H1 (cell line): ENCODE measurements around the gene GREM2. TPM values are rescaled to one million over a fixed set of nuclear protein-coding genes. Genes with fewer than 3 reads are reported as not detected.

Source experiments
- GABPA ChIP-seq: IDR thresholded peaks from 2 replicates; pipeline ENCODE4 v1.6.1; 2011; ENCODE audit warnings: mild to moderate bottlenecking, low read length, moderate library complexity, borderline replicate concordance; ENCODE audit not compliant: insufficient read depth
- KDM1A ChIP-seq: fragments of 200-600, 300-600 bp; sonication (generic); IDR thresholded peaks from 2 replicates; pipeline ENCODE4 v1.7.1; 2016; ENCODE audit warnings: mild to moderate bottlenecking, low read length, borderline replicate concordance
- NANOG ChIP-seq: IDR thresholded peaks from 2 replicates; pipeline ENCODE4 v1.6.1; 2011; ENCODE audit warnings: low read length, low read depth, mild to moderate bottlenecking, inconsistent platforms; ENCODE audit not compliant: insufficient read depth, poor library complexity, severe bottlenecking
- POU5F1 ChIP-seq: IDR thresholded peaks from 2 replicates; pipeline ENCODE4 v1.6.1; 2011; ENCODE audit warnings: low read depth, mild to moderate bottlenecking, low read length, moderate library complexity
- RAD21 ChIP-seq, 2 experiments: IDR thresholded peaks in 1 of 2; conservative IDR thresholded peaks in 1 of 2; 2 replicates each; pipeline ENCODE4 v1.6.1; 2011; ENCODE audit warnings: low read depth in 2 of 2, low read length in 2 of 2, improper control_type of control experiment in 1 of 2, inconsistent platforms in 1 of 2, mild to moderate bottlenecking in 1 of 2, moderate library complexity in 1 of 2
- RBBP5 ChIP-seq: IDR thresholded peaks from 2 replicates; pipeline ENCODE4 v1.7.1; 2012; ENCODE audit warnings: low read depth, mild to moderate bottlenecking, inconsistent platforms, low read length, moderate library complexity, borderline replicate concordance
- SP1 ChIP-seq: IDR thresholded peaks from 2 replicates; pipeline ENCODE4 v1.6.1; 2011; ENCODE audit warnings: low read depth, low read length
- SRF ChIP-seq: IDR thresholded peaks from 2 replicates; pipeline ENCODE4 v1.6.1; 2011; ENCODE audit warnings: mild to moderate bottlenecking, low read depth, low read length, moderate library complexity
- TEAD4 ChIP-seq: IDR thresholded peaks from 2 replicates; pipeline ENCODE4 v1.6.1; 2012; ENCODE audit warnings: low read depth, low read length, inconsistent platforms, mixed read lengths
- polyA plus RNA-seq, 7 experiments: library from polyadenylated mRNA; depleted of rRNA in 3 of 7; stranded (reverse) in 5 of 7; unstranded in 2 of 7; fragments of >200 nt in 5 of 7; fragments of 200-250 nt in 2 of 7; gene quantifications; 1 replicate in 5 of 7; 2 replicates in 1 of 7; 4 replicates in 1 of 7; pipeline versions ENCODE4 v1.2.1 to v1.2.3, GENCODE V29; 2011 to 2013; ENCODE audit warnings: missing spikeins in 2 of 7, mixed read lengths in 2 of 7
- total RNA-seq: library from RNA; stranded (reverse); fragmentation: NEBNext Ultra II Directional; extraction: Animal tissue kit (Norgen Biotek cat#: 25700); gene quantifications from 2 replicates; pipeline ENCODE4 v1.2.1, GENCODE V29; 2021
- TF ChIP-seq, protein P1 (sequence below): fragments of 300-600 bp; sonication (generic); IDR thresholded peaks from 2 replicates; pipeline ENCODE4 v1.7.1; 2012; ENCODE audit warnings: low read length, moderate library complexity, mild to moderate bottlenecking, inconsistent platforms; ENCODE audit not compliant: insufficient replicate concordance
- TF ChIP-seq, protein P2 (sequence below): IDR thresholded peaks from 2 replicates; pipeline ENCODE4 v1.6.1; 2011; ENCODE audit warnings: low read depth, mild to moderate bottlenecking, low read length; ENCODE audit not compliant: insufficient read depth

GREM2 gene
- total and polyA plus RNA-seq, 2 of the 8 experiments (the other 6 are each of a cell fraction or from before 2014, with no cell fraction given): 0.05 TPM; not detected in 1

DNA sequence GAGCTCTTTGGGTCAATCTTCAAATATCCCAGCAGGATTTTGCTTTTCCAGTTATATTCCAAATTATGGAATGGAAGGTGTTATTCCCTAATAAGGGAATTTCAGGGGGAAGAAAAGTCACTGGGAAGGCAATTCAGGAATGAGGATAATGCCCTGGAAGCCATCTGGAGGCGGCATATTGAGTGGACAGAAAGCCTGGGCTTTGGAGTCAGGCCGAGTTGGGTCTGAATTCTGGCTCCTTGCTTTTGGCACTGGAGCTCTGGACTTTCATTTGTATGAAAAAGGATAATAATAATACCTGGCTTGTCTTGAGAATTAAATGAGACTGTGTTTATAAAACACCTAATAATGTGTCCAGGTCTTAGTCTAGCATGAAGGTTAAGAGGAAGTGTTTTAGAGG is 16.5 kb downstream of the GREM2 start (continued):
- TF ChIP-seq, protein P1, sequence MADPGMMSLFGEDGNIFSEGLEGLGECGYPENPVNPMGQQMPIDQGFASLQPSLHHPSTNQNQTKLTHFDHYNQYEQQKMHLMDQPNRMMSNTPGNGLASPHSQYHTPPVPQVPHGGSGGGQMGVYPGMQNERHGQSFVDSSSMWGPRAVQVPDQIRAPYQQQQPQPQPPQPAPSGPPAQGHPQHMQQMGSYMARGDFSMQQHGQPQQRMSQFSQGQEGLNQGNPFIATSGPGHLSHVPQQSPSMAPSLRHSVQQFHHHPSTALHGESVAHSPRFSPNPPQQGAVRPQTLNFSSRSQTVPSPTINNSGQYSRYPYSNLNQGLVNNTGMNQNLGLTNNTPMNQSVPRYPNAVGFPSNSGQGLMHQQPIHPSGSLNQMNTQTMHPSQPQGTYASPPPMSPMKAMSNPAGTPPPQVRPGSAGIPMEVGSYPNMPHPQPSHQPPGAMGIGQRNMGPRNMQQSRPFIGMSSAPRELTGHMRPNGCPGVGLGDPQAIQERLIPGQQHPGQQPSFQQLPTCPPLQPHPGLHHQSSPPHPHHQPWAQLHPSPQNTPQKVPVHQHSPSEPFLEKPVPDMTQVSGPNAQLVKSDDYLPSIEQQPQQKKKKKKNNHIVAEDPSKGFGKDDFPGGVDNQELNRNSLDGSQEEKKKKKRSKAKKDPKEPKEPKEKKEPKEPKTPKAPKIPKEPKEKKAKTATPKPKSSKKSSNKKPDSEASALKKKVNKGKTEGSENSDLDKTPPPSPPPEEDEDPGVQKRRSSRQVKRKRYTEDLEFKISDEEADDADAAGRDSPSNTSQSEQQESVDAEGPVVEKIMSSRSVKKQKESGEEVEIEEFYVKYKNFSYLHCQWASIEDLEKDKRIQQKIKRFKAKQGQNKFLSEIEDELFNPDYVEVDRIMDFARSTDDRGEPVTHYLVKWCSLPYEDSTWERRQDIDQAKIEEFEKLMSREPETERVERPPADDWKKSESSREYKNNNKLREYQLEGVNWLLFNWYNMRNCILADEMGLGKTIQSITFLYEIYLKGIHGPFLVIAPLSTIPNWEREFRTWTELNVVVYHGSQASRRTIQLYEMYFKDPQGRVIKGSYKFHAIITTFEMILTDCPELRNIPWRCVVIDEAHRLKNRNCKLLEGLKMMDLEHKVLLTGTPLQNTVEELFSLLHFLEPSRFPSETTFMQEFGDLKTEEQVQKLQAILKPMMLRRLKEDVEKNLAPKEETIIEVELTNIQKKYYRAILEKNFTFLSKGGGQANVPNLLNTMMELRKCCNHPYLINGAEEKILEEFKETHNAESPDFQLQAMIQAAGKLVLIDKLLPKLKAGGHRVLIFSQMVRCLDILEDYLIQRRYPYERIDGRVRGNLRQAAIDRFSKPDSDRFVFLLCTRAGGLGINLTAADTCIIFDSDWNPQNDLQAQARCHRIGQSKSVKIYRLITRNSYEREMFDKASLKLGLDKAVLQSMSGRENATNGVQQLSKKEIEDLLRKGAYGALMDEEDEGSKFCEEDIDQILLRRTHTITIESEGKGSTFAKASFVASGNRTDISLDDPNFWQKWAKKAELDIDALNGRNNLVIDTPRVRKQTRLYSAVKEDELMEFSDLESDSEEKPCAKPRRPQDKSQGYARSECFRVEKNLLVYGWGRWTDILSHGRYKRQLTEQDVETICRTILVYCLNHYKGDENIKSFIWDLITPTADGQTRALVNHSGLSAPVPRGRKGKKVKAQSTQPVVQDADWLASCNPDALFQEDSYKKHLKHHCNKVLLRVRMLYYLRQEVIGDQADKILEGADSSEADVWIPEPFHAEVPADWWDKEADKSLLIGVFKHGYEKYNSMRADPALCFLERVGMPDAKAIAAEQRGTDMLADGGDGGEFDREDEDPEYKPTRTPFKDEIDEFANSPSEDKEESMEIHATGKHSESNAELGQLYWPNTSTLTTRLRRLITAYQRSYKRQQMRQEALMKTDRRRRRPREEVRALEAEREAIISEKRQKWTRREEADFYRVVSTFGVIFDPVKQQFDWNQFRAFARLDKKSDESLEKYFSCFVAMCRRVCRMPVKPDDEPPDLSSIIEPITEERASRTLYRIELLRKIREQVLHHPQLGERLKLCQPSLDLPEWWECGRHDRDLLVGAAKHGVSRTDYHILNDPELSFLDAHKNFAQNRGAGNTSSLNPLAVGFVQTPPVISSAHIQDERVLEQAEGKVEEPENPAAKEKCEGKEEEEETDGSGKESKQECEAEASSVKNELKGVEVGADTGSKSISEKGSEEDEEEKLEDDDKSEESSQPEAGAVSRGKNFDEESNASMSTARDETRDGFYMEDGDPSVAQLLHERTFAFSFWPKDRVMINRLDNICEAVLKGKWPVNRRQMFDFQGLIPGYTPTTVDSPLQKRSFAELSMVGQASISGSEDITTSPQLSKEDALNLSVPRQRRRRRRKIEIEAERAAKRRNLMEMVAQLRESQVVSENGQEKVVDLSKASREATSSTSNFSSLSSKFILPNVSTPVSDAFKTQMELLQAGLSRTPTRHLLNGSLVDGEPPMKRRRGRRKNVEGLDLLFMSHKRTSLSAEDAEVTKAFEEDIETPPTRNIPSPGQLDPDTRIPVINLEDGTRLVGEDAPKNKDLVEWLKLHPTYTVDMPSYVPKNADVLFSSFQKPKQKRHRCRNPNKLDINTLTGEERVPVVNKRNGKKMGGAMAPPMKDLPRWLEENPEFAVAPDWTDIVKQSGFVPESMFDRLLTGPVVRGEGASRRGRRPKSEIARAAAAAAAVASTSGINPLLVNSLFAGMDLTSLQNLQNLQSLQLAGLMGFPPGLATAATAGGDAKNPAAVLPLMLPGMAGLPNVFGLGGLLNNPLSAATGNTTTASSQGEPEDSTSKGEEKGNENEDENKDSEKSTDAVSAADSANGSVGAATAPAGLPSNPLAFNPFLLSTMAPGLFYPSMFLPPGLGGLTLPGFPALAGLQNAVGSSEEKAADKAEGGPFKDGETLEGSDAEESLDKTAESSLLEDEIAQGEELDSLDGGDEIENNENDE: no peak
- TF ChIP-seq NANOG: no peak
- no peak for TF ChIP-seq TEAD4
- TF ChIP-seq KDM1A: no peak
- TF ChIP-seq SP1: no peak
- TF ChIP-seq SRF: no peak
- no peak for TF ChIP-seq POU5F1
- no peak for TF ChIP-seq RAD21 (IDR thresholded peaks at IDR 0.05 in 1 of 2, conservative IDR thresholded peaks at IDR 0.05 in 1 of 2; ENCODE audit: low read depth in 2 of 2, low read length in 2 of 2)
- TF ChIP-seq GABPA: no peak
- no peak for TF ChIP-seq RBBP5
- TF ChIP-seq, protein P2, sequence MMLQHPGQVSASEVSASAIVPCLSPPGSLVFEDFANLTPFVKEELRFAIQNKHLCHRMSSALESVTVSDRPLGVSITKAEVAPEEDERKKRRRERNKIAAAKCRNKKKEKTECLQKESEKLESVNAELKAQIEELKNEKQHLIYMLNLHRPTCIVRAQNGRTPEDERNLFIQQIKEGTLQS: no peak
